ENCODE data around the gene PDE11A.

Gene PDE11A

GRCh38 chr2:177691177-177691576, 381.4 kb downstream of the PDE11A start:
- DNase-seq (ENCODE audit: low read depth): no peak

GRCh38 chr2:177689623-177690022, 383.0 kb downstream of the PDE11A start:
- DNase-seq (ENCODE audit: low read depth): no peak

GRCh38 chr2:177688844-177689243, 383.7 kb downstream of the PDE11A start:
- DNase-seq (ENCODE audit: low read depth): no peak

GRCh38 chr2:177683661-177684069, 388.9 kb downstream of the PDE11A start:
- no peak for DNase-seq (ENCODE audit: low read depth)

- no peak for DNase-seq (ENCODE audit: low read depth)
Observed at GRCh38 chr2:177682836-177683660, 389.5 kb downstream of the PDE11A start.

GRCh38 chr2:177682006-177682405, 390.6 kb downstream of the PDE11A start:
- DNase-seq (ENCODE audit: low read depth): no peak

- DNase-seq (ENCODE audit: low read depth): no peak
Observed at GRCh38 chr2:177680866-177681712, 391.5 kb downstream of the PDE11A start.

- no peak for DNase-seq (ENCODE audit: low read depth)
Observed at GRCh38 chr2:177679611-177680605, 392.7 kb downstream of the PDE11A start.

GRCh38 chr2:177678939-177679338, 393.6 kb downstream of the PDE11A start:
- no peak for DNase-seq (ENCODE audit: low read depth)

- DNase-seq (ENCODE audit: low read depth): no peak
Observed at GRCh38 chr2:177676636-177677035, 395.9 kb downstream of the PDE11A start.

GRCh38 chr2:177675825-177676224, 396.8 kb downstream of the PDE11A start:
- DNase-seq (ENCODE audit: low read depth): no peak

- DNase-seq (ENCODE audit: low read depth): no peak
Observed at GRCh38 chr2:177675350-177675821, 397.2 kb downstream of the PDE11A start.

GRCh38 chr2:177673602-177674595, 398.7 kb downstream of the PDE11A start:
- no peak for DNase-seq (ENCODE audit: low read depth)

- DNase-seq (ENCODE audit: low read depth): no peak
Observed at GRCh38 chr2:177671662-177672061, 400.9 kb downstream of the PDE11A start.

GRCh38 chr2:177670791-177671535, 401.6 kb downstream of the PDE11A start:
- no peak for DNase-seq (ENCODE audit: low read depth)

- DNase-seq (ENCODE audit: low read depth): no peak
Observed at GRCh38 chr2:177669625-177670330, 402.8 kb downstream of the PDE11A start.

- no peak for DNase-seq (ENCODE audit: low read depth)
Observed at GRCh38 chr2:177669201-177669600, 403.4 kb downstream of the PDE11A start.

GRCh38 chr2:177668617-177669016, 404.0 kb downstream of the PDE11A start:
- DNase-seq (ENCODE audit: low read depth): no peak

GRCh38 chr2:177667626-177668025, 405.0 kb downstream of the PDE11A start:
- no peak for DNase-seq (ENCODE audit: low read depth)

Data from stimulated activated CD4-positive, alpha-beta T cell treated with anti-CD3 and anti-CD28 coated beads, Interleukin-2, amount 100 ng/mL, for 4 hours (primary cell).